ENCODE data around the gene ZMYM4. TPM values are rescaled to one million over a fixed set of nuclear protein-coding genes. Genes with fewer than 3 reads are reported as not detected.

The ZMYM4 gene
- polyA plus RNA-seq, 2 of the 4 experiments (the other 2 are of a cell fraction) = 12.2 to 36.3 TPM

- Histone ChIP-seq H3K4me3 (no peak overlapping the region), H3K4me2 (no peak overlapping the region), H3K27ac (no peak overlapping the region), H3K4me1 (no peaks in the 10 kb centered on the region), H3K9me3 (no peaks in the 10 kb centered on the region)
- DNase-seq (ENCODE audit: low read depth in 1 of 2, low spot score in 1 of 2) (no peak), FAIRE-seq (no peak), ATAC-seq (no peak)
- ChIA-PET CTCF (interaction anchor here (1.5 to 1.7 kb wide), 2 partner anchors 21 to 133 kb away, joined by 4 to 5 read pairs; no protein-coding TSS in a partner anchor), POLR2A (no interaction called here)
- 88% methylated on average over 7 of the region's 7 CpGs for whole genome bisulfite sequencing (ENCODE audit: missing lambda C conversion rate)
- no peak for TF ChIP-seq RNF2 (IDR thresholded peaks at IDR 0.05; ENCODE audit: borderline replicate concordance, low read depth)
Observed at GRCh38 chr1:35431173-35431599, 162.7 kb downstream of the ZMYM4 start.

- no peaks in the 10 kb centered on the region for H3K9me3 ChIP-seq
- H3K4me1 ChIP-seq = no peaks in the 10 kb centered on the region
- no peak overlapping the region for H3K27ac ChIP-seq
- ChIA-PET POLR2A (no interaction called here), CTCF (interaction anchor here (1.4 to 1.7 kb wide), 3 partner anchors 16 to 132 kb away, joined by 3 to 5 read pairs (median 4); no protein-coding TSS in a partner anchor)
- no peak overlapping the region for H3K4me3 ChIP-seq
- ATAC-seq (no peak), FAIRE-seq (no peak), DNase-seq (ENCODE audit: low read depth in 1 of 2, low spot score in 1 of 2) (no peak)
- no peak overlapping the region for H3K4me2 ChIP-seq
- 92% methylated on average over 10 of the region's 10 CpGs for WGBS (ENCODE audit: missing lambda C conversion rate)
- TF ChIP-seq NFE2L2 (conservative IDR thresholded peaks at IDR 0.05; ENCODE audit: low read length) (no peak), BCL3 (IDR thresholded peaks at IDR 0.05) (no peak), MAX (IDR thresholded peaks at IDR 0.05) (no peak), ZC3H11A (IDR thresholded peaks at IDR 0.05) (no peak), SREBF2 (IDR thresholded peaks at IDR 0.05) (no peak), ESRRA (IDR thresholded peaks at IDR 0.05; ENCODE audit: borderline replicate concordance, low read length) (no peak)
Observed at GRCh38 chr1:35432231-35432630, 163.7 kb downstream of the ZMYM4 start.

GRCh38 chr1:35433714-35434113 is 165.2 kb downstream of the ZMYM4 start:
- DNase-seq (ENCODE audit: low read depth in 1 of 2, low spot score in 1 of 2) (no peak), ATAC-seq (no peak), FAIRE-seq (no peak)
- H3K9me3 ChIP-seq = no peaks in the 10 kb centered on the region
- TF ChIP-seq POLR2A (IDR thresholded peaks at IDR 0.05; ENCODE audit: low read length) (no peak), NPAS2 (CRISPR knock-in tag; IDR thresholded peaks at IDR 0.05; ENCODE audit: borderline replicate concordance) (no peak), ZNF302 (CRISPR knock-in tag; IDR thresholded peaks at IDR 0.05) (no peak), ZFP36 (IDR thresholded peaks at IDR 0.05; ENCODE audit: borderline replicate concordance, partially characterized antibody) (no peak)
- CTCF ChIA-PET = interaction anchor here (0.6 kb wide), 1 partner anchor 615 kb away, joined by 3 read pairs; no protein-coding TSS in a partner anchor
- H3K4me3 ChIP-seq = no peak overlapping the region
- 91% methylated on average over 7 of the region's 15 CpGs for WGBS (ENCODE audit: missing lambda C conversion rate)
- H3K27ac ChIP-seq = no peak overlapping the region
- no peaks in the 10 kb centered on the region for H3K4me1 ChIP-seq
- POLR2A ChIA-PET = no interaction called here
- no peak overlapping the region for H3K4me2 ChIP-seq

- Histone ChIP-seq H3K27ac (no peak overlapping the region), H3K9me3 (no peaks in the 10 kb centered on the region), H3K4me1 (no peaks in the 10 kb centered on the region), H3K4me3 (no peak overlapping the region), H3K4me2 (no peak overlapping the region)
- TF ChIP-seq MAZ (IDR thresholded peaks at IDR 0.05; ENCODE audit: borderline replicate concordance, low read depth, low read length) (no peak), E2F6 (IDR thresholded peaks at IDR 0.05; ENCODE audit: borderline replicate concordance, low read depth) (no peak), CHD2 (IDR thresholded peaks at IDR 0.05; ENCODE audit: low read length, partially characterized antibody) (no peak), RARB (CRISPR knock-in tag; IDR thresholded peaks at IDR 0.05) (no peak), RCOR1 (IDR thresholded peaks at IDR 0.05; ENCODE audit: low read depth, low read length) (no peak), HDAC2 (IDR thresholded peaks at IDR 0.05) (no peak), TFCP2L1 (CRISPR knock-in tag; IDR thresholded peaks at IDR 0.05) (no peak), JUN (IDR thresholded peaks at IDR 0.05) (no peak), JUNB (IDR thresholded peaks at IDR 0.05) (no peak), HES2 (IDR thresholded peaks at IDR 0.05) (no peak), HMGXB4 (CRISPR knock-in tag; IDR thresholded peaks at IDR 0.05; ENCODE audit: borderline replicate concordance) (no peak), FOSL2 (IDR thresholded peaks at IDR 0.05) (no peak), FOSL2 (CRISPR knock-in tag; IDR thresholded peaks at IDR 0.05) (no peak), KDM1A (IDR thresholded peaks at IDR 0.05; ENCODE audit: low read depth) (no peak)
- ChIA-PET POLR2A (no interaction called here), CTCF (no interaction called here)
- 88% methylated on average over 8 of the region's 12 CpGs for WGBS (ENCODE audit: missing lambda C conversion rate)
- FAIRE-seq (no peak), DNase-seq (ENCODE audit: low read depth in 1 of 2, low spot score in 1 of 2) (no peak), ATAC-seq (no peak)
Observed at GRCh38 chr1:35434703-35435102, 166.2 kb downstream of the ZMYM4 start.

Data from A549 (cell line).